22Rv1 (cell line): ENCODE measurements around the gene DENND1A.

Experiments
- H3K27ac ChIP-seq: fragments of 450-650 bp; 2 replicates; pipeline ENCODE4 v1.5.1; 2017
- CTCF ChIP-seq: fragments of 450-650 bp; IDR thresholded peaks from 2 replicates; pipeline ENCODE4 v1.5.1; 2017; ENCODE audit warnings: mild to moderate bottlenecking
- ZFX ChIP-seq: fragments of 450-650 bp; IDR thresholded peaks from 2 replicates; pipeline ENCODE4 v1.6.1; 2017; ENCODE audit warnings: antibody characterized with exemption, borderline replicate concordance

The DENND1A gene

GRCh38 chr9:123872710-123873109 is 57.2 kb downstream of the DENND1A start:
- TF ChIP-seq ZFX = no peak
- no peak for TF ChIP-seq CTCF
- no peak overlapping the region for H3K27ac ChIP-seq

- no peak overlapping the region for H3K27ac ChIP-seq
- TF ChIP-seq ZFX (no peak), CTCF (no peak)
These were observed 58.1 kb downstream of the DENND1A start for GRCh38 chr9:123871781-123872180.

GRCh38 chr9:123868002-123868401 is 61.9 kb downstream of the DENND1A start:
- TF ChIP-seq CTCF (no peak), ZFX (no peak)
- H3K27ac ChIP-seq = no peak overlapping the region

GRCh38 chr9:123867034-123867433 is 62.9 kb downstream of the DENND1A start:
- no peak overlapping the region for H3K27ac ChIP-seq

GRCh38 chr9:123866497-123866896 is 63.4 kb downstream of the DENND1A start:
- no peak overlapping the region for H3K27ac ChIP-seq
- TF ChIP-seq CTCF (no peak), ZFX (no peak)

More at GRCh38 chr9:123867034-123867433, 62.9 kb downstream of the DENND1A start:
- no peak for TF ChIP-seq CTCF
- TF ChIP-seq ZFX = no peak

- no peak for TF ChIP-seq CTCF
- TF ChIP-seq ZFX = no peak
- H3K27ac ChIP-seq = no peak overlapping the region
These were observed 64.5 kb downstream of the DENND1A start for GRCh38 chr9:123865226-123866000.

- TF ChIP-seq CTCF (no peak), ZFX (no peak)
- H3K27ac ChIP-seq = no peak overlapping the region
These were observed 65.7 kb downstream of the DENND1A start for GRCh38 chr9:123864251-123864650.
